HG03442 (cell line): ENCODE measurements around the gene TRAF3IP1.

Experiments
- ATAC-seq: cut with Tn5 transposase; IDR thresholded peaks from one replicate; pipeline ENCODE4 v1.9.1; 2021; ENCODE audit warnings: mild to moderate bottlenecking, moderate library complexity; ENCODE audit not compliant: unreplicated experiment

Gene TRAF3IP1

DNA sequence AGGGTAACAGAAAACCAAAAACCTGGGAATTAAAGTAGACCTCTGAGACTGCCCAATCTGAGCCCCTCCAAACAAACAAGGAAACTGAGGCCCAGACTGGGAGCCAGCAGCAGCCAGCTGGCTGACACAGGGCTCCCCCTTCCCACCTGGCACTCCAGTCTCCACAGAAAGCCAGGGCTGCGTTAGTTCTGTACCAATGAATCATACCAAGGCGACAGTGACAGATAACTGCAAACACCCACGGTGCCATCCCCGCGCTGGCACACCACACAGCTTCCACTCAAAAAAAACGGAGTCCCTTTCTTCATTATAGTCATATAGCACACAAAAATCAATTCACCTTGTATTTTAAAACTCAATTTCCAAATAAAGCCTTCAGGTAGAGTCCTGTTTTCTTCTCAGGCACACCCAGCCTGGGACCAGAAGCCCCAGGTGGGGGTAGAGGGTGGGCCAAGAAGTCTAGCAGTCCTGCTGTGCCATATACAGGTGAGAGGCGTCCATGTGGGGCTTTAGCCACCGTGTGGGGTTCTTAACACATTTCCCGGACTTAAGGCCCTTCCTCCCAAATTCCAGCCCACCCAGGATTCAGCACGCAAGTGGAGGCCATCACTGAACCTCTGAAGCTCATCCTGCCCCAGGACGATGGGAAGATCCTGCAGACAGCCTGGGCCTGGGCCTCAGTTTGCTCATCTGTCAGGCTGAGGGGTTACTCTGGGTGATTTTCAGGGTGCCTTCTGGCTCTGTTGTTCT, 33.2 kb upstream of the TRAF3IP1 start:
- ATAC-seq: no peak

DNA sequence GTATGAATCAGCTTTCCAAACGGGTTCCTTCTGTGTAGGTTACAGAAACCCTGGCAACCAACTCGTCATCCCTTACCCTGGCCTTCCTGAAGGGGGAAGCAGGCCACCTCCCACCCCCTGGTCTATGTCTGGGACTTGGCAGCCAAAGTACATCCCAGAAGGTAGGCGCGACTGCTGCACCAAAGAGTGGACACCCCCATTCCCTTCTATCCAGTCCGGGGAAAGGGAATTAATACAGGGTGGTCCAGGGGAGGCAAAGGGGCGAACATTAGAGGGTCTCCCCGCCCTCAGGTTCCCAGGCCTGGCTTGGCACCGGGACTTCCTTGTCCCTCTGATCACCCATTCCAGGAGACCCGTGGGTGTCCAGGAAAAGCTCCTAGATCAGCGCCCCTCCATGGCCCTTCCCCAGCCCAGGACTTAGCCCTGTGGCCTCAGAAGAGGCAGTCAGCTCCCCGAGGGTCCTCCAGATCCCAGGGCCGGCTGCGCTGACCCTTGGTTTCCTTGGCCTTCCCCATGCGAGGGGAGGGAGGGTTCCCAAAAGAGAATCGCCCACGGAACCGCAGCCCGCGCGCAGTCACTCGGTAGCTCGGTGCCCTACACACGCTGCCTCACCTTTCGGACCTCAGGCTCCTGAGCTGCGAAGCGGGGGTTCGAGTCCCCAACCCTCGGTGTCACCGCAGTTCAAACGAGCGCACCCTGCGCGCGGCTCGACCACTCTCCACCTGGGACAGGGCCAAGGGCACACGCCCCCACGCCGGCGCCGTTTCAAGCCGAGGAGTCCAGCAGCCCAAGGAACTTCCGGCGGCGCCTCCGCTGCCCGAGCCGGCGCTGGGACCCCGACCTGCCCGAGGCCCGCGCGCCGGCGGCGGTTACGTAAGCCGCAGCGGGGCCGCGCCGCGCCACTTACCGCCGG, 32.3 kb upstream of the TRAF3IP1 start, which contains the start of gene PER2:
Gene PER2, minus strand, starts transcription at position 874 of the 913 bp plus-strand sequence. CDS start 10,674 bp downstream, outside the sequence.
- peak; percentile 36 for ATAC-seq

DNA sequence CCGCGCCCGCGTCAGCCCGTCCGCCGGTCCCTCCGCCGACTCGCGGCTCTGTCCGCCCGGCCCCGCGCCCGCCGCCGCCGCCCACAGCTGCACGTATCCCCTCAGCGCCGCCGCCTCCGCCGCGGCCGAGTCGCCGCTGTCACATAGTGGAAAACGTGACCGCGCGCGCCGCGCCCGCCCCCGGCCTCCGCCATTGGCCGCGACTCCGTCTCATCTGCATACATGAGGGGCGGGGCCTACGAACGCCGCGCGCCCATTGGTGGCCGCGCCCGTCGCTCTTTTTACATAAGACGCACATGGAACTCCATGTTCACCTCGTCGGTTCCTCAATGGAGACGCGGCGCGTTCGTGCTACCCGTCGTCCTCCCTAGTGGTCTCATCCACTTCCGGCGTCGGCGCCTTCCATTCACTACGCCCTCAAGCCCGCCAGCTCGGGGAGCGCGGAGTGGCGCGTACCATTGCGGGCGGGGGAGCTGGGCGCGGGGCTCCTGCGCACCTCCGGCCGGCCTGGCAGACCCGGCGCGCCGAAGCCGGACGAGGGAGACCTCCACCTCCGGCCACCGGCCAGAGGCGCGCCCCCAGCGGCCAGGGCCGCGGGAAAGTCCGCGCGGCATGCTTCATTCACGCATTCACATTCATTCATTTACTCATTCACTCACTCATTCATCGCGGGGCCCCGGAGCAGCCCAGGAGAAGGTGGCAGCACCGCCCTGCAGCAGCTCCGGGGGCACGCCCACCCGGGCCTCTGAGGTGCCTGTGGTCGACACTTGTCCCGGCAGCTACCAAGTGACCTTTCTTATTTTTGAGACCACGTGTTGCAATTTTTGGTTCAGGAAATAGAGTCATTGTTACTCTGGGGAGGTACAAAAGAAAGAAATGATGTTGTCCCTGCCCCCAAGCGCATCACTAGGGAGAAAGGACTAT, 31.4 kb upstream of the TRAF3IP1 start:
- peak; percentile 85 for ATAC-seq

DNA sequence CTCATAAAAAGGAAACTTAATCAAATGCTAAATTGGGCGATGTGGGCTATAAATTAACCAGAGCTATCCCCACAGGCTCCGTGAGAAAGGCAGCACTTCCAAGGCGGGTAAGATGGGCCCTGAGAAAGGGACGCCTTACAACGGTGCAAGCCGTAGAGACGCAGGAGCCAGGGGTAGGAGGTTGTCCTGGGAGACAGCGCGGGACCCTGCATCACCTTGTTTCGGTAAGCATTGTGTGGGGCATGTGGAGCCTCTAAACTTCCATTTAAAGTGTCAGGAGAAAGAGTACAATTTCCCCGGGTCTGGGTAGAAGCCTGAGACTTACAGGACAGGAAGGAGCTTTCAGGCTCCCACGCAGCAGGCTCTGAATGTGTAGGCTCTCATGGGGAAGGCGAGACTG, 30.7 kb upstream of the TRAF3IP1 start:
- ATAC-seq: no peak

DNA sequence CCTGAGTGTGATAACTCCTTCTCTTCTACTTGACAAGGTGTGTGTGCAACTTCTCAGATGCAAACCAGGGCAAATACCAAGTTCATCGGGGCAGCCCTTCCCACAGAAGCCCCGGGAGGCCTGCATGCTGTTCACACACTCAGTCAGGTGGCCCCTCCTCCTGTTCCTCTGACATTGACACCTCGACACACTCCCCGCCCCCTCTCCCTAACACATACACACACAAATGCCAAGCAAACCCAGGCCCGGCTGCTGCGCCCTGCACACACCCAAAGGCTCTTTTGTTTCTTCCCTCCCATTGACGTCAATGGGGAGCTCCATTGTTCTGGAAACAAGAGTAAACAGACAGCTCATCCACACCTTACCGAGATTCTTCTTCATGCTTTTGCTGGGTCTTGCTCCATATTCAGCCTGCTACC, 30.2 kb upstream of the TRAF3IP1 start:
- no peak for ATAC-seq

DNA sequence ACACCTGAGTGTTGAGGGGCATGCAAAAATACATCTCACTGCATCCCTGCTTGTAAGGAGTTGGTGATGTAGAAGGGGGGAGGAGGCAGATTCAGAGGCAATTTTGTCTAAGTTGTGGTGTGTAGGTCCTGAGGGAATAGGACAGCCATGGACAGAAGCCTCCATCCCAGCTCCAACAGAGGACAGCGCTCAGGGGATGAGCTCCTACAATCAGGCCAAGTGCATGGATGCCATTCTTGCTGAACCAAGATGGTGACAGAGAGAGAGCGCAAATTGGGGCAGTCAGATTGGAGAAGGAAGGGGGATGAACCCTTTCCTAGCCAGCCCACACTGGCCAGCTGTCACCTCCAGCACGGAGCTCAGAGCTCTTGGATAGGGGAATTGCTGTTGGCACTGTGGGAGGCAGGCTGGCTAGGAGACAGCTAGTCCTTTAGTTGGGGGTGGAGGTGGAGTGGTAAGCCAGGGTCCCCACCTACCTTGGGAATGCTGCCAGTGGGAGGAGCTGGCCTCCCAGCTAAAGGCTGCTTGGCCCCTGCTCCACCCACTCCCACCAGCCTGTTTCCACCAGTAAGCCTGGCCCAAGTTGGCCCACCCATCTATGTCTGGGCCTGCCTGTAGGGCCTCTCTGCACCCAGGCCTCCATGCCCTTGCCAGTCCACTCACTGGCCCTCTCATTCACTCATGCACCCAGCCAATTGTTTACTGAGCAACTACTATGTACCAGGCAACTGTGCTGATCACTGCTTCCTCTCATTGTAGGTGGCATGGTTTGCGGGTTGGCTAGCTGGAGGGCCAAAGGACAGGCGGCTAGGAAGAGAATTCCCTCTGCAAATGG, 29.4 kb upstream of the TRAF3IP1 start:
- ATAC-seq: no peak

DNA sequence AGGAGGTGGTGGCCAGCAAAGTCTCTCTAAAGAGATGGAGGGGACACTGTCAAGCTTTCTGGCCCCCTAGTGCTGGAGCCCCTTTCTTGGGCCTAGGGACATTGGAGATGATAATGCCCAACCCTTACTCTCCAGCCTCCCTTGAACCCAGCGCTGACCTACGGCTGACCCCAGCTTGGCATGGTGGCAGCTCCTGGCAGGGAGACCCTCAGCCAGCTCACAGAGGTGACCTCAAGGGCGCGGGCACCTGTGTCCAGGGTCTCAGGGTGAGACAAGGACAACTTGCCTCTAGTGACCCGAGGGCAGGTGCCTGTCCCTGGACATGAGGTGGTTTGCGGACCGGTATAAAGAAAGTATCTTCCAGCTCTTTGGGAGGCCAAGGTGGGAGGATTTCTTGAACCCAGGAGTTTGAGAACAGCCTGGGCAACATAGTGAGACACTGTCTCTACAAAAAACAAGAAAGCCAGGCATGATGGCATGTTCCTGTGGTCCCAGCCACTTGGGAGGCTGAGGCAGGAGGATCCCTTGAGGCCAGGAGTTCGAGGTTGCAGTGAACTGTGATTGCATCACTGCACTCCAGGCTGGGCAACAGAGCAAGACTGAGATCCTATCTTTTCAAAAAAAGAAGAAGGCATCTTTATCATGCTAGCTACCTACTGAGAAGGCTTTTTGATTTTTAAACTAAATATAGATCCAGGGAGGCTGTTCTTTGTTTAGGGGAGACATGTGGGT, 28.6 kb upstream of the TRAF3IP1 start:
- no peak for ATAC-seq

DNA sequence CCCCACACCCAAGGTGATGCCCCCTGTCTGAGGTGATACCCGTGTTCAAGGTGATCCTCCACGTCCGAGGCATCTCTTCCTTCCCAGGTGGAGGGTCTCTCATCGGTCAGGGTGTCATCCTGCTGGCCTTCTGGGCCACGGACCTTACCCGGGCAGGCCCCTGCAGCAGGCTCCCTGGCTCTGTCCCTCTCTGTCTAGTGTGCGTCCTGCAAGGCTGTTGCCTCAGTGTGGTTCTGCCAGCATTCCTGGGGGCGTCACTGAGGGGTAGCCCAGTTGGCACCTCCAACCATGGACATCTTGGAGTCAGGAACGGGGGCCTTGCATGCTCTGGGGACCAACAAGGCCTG, 26.3 kb upstream of the TRAF3IP1 start:
- ATAC-seq: no peak

DNA sequence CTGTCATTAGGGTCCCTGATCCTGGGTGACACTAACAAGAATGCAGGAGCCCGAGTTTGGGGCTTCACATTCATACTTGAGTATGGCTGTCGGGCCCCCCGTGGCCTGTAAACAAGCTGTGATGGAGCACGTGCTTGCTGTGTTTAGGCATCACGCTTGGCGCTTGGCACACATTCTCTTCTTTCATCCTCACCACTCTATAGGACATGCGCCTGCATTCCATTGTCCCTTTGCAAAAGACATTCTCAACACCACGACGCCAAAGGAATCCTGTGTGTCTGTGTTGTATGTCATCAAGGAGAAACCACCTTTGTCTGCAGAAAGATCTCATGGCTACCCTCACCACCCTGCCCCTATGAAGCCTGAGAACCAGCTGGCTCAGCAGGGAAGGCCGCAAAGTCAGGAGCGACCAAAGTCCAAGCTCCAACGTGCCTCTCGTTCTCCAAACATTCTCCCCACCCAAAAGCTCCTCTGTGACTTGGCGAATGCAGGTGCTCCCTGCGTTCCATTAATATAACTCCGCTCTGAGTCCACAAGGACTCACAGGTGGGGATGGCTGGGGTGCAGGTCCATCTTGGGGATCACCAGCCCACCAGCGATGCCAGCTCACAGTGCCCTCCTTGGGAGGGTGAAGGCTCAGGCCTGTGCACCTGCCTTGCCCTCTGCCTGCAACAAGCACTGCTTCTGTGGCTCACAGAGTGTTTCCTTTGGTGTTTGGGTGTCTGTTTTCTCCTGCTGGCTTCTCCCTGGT, 25.8 kb upstream of the TRAF3IP1 start:
- no peak for ATAC-seq

DNA sequence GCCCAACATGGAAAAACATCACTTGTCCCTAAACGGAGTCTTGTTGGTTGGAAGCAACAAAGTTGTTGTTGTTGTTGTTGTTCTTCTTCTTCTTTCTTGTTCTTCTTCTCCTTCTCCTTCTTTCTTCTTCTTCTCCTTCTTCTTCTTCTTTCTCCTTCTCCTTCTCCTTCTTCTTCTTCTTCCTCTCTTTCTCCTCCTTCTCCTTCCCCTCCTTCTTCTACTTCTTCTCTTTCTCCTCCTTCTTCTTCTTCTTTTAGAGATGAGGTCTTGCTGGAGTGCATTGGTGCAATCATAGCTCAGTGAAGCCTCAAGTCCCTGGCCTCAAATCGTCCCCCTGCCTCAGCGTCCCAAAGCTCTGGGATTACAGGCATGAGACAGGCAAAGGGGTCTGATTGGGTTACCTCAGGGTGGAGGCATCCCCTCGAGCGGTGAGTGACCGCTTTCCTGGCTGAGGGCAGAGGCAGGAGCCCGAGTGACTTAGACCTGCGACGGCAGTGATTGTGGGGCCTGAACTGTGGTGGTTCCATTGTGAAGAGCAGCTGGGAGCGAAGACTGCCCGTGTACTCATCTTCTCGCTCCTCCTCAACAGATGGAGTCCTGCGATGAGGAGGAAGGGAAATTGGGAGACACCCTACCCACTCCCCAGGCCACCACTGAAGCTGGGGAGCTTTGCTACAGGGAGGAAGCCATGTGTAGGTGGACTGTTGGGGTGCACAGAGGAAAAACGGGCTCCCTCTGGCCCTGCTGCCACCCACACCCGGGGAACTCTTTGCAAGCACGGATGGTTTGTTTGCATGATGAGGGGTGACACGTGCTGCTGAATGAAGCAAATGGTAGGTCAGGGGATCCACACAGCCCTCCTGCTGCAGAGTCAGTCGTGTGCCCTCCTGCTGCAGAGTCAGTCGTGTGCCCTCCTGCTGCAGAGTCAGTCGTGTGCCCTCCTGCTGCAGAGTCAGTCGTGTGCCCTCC, 24.9 kb upstream of the TRAF3IP1 start:
- no peak for ATAC-seq

DNA sequence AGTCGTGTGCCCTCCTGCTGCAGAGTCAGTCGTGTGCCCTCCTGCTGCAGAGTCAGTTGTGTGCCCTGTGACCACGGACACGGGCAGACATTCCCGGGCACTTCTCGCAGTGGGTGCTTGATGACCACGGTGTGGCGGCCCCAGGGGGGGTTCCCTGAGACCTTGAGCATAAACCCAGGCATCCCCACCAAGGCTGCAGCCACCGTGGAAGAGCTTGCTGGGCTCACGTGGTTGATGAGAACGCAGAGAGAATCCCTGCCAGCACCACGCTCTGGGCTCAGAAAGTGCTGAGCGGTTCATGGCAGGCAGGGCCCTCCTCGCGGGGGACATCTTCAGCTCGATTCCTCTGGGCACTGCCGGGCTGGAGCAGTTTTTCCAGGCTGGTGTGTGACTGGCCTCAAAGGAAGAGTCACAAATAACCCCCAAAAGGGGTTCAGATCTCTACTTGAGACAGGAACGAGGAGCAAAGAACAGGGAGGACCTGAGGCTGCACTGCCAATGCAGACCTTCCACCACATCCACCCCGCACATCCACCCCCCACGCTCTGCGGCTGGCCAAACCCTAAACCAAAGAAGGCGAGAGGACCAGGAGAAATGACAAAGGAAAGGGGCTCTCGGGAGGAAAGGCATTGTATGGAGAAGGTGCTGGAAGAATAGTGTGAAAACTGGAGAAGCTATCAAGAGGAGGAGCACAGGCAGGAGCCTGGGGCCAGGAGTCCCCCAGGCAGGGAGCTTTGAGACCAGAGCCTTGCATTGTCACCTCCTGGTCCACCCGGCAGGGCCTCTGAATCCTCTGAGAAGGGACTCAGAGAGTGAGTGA, 23.5 kb upstream of the TRAF3IP1 start:
- no peak for ATAC-seq

DNA sequence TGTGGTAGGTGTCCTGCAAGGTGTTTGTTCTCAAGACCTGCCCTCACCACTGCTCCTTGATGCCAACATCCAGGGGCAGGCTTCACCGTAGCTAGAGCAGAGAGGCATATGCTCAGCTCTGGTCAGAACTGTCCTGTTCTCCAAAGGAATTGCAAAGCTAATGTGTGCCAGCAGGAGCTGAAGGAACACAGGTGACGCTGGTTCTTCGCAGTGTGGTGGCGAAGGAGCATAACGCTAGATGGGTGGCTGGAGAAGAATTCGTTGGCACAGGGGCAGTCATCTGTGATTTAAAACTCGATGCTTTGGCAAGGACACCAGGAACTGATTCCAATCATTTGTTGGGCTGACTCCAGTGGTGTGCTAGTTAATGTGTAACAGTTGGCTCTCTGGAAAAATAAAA, 20.5 kb upstream of the TRAF3IP1 start:
- no peak for ATAC-seq

DNA sequence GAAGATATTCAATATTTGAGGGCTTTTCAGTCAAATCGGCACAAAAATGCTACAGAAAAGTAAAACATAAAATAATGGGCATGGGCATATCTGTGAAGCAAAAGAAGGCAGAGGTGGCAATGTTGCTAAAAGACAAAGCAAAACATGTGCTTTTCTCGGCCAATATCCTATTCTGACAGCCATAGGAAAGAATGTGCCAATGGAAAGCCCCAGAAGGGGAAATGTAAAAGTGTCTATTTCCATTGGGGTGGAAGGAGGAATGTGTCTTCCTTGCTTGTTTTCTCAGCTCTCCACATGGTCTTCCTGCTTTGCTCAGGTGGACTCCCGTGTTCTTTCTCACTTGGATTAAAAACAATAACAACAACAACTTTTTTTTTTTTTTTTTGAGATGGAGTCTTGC, 18.2 kb upstream of the TRAF3IP1 start:
- ATAC-seq: no peak

DNA sequence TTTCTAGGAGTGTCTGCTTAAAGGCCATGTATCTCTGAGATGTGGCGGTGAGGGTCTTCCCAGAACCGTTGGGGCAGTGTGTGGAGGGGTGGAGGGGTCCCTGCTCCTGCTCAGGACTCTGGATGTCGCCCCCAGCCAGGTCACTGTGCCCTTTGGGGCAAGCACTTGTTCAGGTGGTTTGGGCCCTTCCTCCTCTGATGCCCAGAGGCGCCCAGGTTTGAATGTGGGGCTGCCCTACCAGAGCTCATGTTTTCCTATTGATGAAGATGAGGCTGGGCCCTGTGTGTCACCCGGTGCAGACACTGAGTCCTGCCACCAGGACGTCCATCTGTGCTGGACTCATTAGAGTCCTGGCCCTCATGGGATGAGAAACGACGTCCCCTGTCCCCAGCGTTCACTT, 17.6 kb upstream of the TRAF3IP1 start:
- ATAC-seq: no peak

DNA sequence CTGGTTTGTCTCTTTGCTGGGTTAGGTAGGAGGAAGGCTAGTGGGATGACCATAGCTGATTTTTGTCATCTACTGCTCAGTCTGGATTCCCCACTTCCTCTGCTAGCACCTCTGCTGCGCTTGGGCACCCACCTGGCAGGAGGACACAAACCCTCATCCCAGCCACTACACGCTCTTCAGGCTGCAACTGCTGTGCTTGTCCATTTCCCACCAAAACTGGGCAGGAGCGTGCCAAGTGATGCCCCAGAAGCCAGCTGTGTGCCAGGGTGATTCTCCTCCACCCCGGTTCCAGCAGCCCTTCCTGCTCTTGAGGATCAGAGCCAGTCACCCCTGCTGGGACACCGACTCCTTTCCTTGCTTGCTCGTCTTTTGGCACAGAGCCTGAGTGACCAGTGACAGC, 16.2 kb upstream of the TRAF3IP1 start:
- no peak for ATAC-seq

DNA sequence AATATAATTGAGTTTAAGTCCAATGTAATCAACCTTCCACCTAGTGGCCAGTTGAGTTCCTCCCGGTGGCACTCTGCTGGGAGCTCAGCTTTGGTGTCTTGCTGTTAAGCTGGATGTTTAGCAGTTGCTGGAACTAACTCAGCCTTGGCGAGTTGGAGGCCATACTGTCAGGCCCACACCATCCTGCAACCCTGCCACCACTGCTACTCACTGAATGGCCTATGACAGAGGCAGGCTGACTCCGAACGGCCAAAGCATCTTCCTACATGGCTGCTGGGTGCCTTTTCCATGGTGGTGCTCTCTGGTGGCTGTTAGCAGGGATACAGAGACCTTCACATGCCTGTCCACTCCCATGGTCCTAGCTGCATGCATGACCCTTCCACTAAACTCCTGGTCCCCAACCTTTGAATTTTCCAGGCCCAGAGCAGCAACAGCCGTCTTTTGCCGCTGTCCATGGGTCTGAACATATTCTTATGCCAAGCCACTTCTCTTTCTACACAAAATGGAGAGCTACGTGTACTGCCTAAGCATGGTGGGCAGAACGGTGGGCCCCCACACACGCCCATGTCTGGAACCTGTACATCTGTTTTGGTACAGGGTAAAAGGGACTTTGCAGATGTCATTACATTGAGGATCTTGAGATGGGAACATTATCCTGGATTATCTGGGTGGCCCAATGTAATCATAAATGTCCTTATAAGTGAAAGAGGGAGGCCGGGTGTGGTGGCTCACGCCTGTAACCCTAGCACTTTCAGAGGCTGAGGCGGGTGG, 15.0 kb upstream of the TRAF3IP1 start:
- ATAC-seq: no peak
